Measurements from ENCODE around the gene TMC1.

The TMC1 gene

DNA sequence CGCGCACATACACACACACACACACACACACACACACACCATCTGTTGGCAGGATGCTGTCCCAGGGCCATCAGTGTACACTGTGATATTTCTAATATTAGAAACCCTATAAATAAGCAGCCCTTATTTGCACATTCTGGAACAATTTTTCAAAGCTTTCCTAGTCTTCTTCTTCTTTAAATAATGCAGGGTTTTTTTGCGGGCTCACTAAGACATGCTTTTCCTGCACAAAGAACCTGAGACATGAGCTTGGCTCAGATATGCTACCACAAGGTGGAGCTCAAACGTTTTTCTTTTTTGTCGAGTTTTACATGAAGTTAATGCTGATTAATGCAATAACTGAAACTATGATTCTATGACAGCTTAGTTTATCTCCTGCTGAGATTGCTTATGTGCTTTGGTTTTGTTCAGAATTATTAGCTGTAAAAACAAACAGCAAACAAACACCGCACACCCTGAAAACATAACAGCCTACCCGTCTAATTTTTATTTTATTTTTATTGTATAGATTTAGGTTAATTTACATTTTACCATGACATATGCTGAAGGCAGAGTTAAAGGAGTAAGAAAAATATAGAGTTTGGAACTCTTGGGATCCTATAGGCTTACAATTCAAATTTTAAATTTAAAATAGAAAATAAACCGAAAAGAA, 335.7 kb downstream of the TMC1 start:
- Histone ChIP-seq H3K36me3 (ENCODE audit: control insufficient read depth in 2 of 2, insufficient read depth in 1 of 2, low read length in 2 of 2) (no peaks in the 10 kb centered on the region), H3K4me3 (ENCODE audit: low read depth, low read length) (no peak overlapping the region), H3K9me3 (ENCODE audit: control insufficient read depth, insufficient read depth, low read depth, low read length) (no peaks in the 10 kb centered on the region), H3K27ac (ENCODE audit: extremely low read depth, low read depth, low read length) (no peak overlapping the region), H3K4me1 (ENCODE audit: control insufficient read depth, insufficient read depth, low read length) (no peaks in the 10 kb centered on the region)
- ChIA-PET POLR2A (interaction anchor here (1.0 kb wide), 1 partner anchor 12 kb away, joined by 3 read pairs; no protein-coding TSS in a partner anchor), CTCF (interaction anchor here (0.6 to 3.3 kb wide), 53 partner anchors 10 to 1822 kb away, joined by 3 to 68 read pairs (median 4); no protein-coding TSS in a partner anchor)
- TF ChIP-seq ZNF701 (tag by site-specific recombination; IDR thresholded peaks at IDR 0.05) = no peak
- no peak for TF ChIP-seq ZNF768 (tag by site-specific recombination; IDR thresholded peaks at IDR 0.05)
- no peak for TF ChIP-seq KLF8 (tag by site-specific recombination; IDR thresholded peaks at IDR 0.05)
- TF ChIP-seq, protein P1, sequence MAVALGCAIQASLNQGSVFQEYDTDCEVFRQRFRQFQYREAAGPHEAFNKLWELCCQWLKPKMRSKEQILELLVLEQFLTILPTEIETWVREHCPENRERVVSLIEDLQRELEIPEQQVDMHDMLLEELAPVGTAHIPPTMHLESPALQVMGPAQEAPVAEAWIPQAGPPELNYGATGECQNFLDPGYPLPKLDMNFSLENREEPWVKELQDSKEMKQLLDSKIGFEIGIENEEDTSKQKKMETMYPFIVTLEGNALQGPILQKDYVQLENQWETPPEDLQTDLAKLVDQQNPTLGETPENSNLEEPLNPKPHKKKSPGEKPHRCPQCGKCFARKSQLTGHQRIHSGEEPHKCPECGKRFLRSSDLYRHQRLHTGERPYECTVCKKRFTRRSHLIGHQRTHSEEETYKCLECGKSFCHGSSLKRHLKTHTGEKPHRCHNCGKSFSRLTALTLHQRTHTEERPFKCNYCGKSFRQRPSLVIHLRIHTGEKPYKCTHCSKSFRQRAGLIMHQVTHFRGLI (tag by site-specific recombination; IDR thresholded peaks at IDR 0.05) = no peak
- TF ChIP-seq ZNF654 (tag by site-specific recombination; IDR thresholded peaks at IDR 0.05; ENCODE audit: low read depth) = peak; percentile 44
- TF ChIP-seq, protein P2, sequence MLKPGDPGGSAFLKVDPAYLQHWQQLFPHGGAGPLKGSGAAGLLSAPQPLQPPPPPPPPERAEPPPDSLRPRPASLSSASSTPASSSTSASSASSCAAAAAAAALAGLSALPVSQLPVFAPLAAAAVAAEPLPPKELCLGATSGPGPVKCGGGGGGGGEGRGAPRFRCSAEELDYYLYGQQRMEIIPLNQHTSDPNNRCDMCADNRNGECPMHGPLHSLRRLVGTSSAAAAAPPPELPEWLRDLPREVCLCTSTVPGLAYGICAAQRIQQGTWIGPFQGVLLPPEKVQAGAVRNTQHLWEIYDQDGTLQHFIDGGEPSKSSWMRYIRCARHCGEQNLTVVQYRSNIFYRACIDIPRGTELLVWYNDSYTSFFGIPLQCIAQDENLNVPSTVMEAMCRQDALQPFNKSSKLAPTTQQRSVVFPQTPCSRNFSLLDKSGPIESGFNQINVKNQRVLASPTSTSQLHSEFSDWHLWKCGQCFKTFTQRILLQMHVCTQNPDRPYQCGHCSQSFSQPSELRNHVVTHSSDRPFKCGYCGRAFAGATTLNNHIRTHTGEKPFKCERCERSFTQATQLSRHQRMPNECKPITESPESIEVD (tag by site-specific recombination; IDR thresholded peaks at IDR 0.05) = 0 out of 2 replicates have a peak, but pooled peaks have one; percentile 26
- no peak for TF ChIP-seq ZNF391 (tag by site-specific recombination; IDR thresholded peaks at IDR 0.05; ENCODE audit: borderline replicate concordance, low read depth)
- TF ChIP-seq, protein P3, sequence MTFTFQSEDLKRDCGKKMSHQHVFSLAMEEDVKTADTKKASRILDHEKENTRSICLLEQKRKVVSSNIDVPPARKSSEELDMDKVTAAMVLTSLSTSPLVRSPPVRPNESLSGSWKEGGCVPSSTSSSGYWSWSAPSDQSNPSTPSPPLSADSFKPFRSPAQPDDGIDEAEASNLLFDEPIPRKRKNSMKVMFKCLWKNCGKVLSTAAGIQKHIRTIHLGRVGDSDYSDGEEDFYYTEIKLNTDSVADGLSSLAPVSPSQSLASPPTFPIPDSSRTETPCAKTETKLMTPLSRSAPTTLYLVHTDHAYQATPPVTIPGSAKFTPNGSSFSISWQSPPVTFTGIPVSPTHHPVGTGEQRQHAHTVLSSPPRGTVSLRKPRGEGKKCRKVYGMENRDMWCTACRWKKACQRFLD (tag by site-specific recombination; IDR thresholded peaks at IDR 0.05) = no peak

DNA sequence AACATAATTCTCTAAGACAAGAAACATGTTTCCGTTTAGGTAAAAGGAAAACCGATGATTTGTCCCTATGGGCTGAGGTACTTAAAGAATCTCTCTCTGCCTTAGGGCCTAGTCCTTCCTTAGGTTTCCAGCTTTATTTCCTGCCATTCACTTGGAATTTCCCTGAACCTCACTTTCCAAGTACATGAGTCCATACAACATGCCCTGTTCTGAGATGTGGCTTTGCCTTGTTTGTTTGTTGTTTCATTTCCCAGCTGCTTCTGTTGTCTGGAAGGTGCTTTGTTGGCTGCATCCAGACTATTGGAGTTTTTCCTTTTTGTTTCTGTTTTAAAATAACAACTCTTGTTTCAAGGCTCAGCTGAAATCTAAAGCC, 336.2 kb downstream of the TMC1 start:
- TF ChIP-seq ZNF416 (tag by site-specific recombination; IDR thresholded peaks at IDR 0.05) = no peak
- TF ChIP-seq SETDB1 (IDR thresholded peaks at IDR 0.05; ENCODE audit: insufficient read length, low read length) = no peak
- no peak for TF ChIP-seq ZNF114 (tag by site-specific recombination; IDR thresholded peaks at IDR 0.05)
- TF ChIP-seq ZNF660 (tag by site-specific recombination; IDR thresholded peaks at IDR 0.05) = no peak
- TF ChIP-seq, protein P1 (tag by site-specific recombination; IDR thresholded peaks at IDR 0.05) = no peak
- TF ChIP-seq ZNF423 (tag by site-specific recombination; IDR thresholded peaks at IDR 0.05) = no peak
- TF ChIP-seq ZNF155 (tag by site-specific recombination; IDR thresholded peaks at IDR 0.05) = no peak
- TF ChIP-seq ZNF624 (tag by site-specific recombination; IDR thresholded peaks at IDR 0.05) = no peak
- TF ChIP-seq, protein P4, sequence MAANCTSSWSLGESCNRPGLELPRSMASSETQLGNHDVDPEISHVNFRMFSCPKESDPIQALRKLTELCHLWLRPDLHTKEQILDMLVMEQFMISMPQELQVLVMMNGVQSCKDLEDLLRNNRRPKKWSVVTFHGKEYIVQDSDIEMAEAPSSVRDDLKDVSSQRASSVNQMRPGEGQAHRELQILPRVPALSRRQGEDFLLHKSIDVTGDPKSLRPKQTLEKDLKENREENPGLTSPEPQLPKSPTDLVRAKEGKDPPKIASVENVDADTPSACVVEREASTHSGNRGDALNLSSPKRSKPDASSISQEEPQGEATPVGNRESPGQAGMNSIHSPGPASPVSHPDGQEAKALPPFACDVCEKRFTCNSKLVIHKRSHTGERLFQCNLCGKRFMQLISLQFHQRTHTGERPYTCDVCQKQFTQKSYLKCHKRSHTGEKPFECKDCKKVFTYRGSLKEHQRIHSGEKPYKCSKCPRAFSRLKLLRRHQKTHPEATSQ (tag by site-specific recombination; IDR thresholded peaks at IDR 0.05) = no peak
- TF ChIP-seq ZNF473 (tag by site-specific recombination; IDR thresholded peaks at IDR 0.05) = no peak
- no peak for TF ChIP-seq GLI2 (tag by site-specific recombination; IDR thresholded peaks at IDR 0.05; ENCODE audit: borderline replicate concordance, low read depth)
- no peak for TF ChIP-seq ZNF324 (tag by site-specific recombination; IDR thresholded peaks at IDR 0.05)
- no peak for TF ChIP-seq ZNF664 (tag by site-specific recombination; IDR thresholded peaks at IDR 0.05)
- ChIA-PET POLR2A (interaction anchor here (1.0 kb wide), 1 partner anchor 12 kb away, joined by 3 read pairs; no protein-coding TSS in a partner anchor), CTCF (interaction anchor here (0.6 to 3.3 kb wide), 49 partner anchors 9 to 1821 kb away, joined by 3 to 68 read pairs (median 4); no protein-coding TSS in a partner anchor)
- no peak overlapping the region for H3K27ac ChIP-seq (ENCODE audit: extremely low read depth, low read depth, low read length)
- no peaks in the 10 kb centered on the region for H3K9me3 ChIP-seq (ENCODE audit: control insufficient read depth, insufficient read depth, low read depth, low read length)
- no peak overlapping the region for H3K4me3 ChIP-seq (ENCODE audit: low read depth, low read length)
- no peaks in the 10 kb centered on the region for H3K4me1 ChIP-seq (ENCODE audit: control insufficient read depth, insufficient read depth, low read length)
- no peaks in the 10 kb centered on the region for H3K36me3 ChIP-seq (ENCODE audit: control insufficient read depth in 2 of 2, insufficient read depth in 1 of 2, low read length in 2 of 2)
